HEK293 (cell line): ENCODE measurements around the gene ITPRIPL1.
A peak's percentile ranks its signal among the peaks of the same experiment; 100 is the strongest.

Experiments used
- CTCF ChIA-PET: fragments of 350-600 bp; formaldehyde crosslinking; extraction: SDS; loops from one replicate; lab custom pipeline; 2021; ENCODE audit warnings: antibody characterized with exemption; lab: Yijun Ruan, JAX
- POLR2A ChIA-PET: fragments of 300-600 bp; formaldehyde crosslinking; extraction: SDS; loops from one replicate; lab custom pipeline; 2020; ENCODE audit warnings: antibody characterized with exemption, inconsistent platforms; lab: Yijun Ruan, JAX
- H3K27ac ChIP-seq: fragments of 200-500 bp; sonication (Bioruptor generic); 2 replicates; pipeline ENCODE4 v1.5.1; 2014; ENCODE audit warnings: low read depth, low read length, control low read depth, inconsistent platforms; ENCODE audit errors: extremely low read depth
- H3K36me3 ChIP-seq, 2 experiments: fragments of 200-500 bp in 1 of 2; sonication (Bioruptor generic) in 1 of 2; 1 replicate in 1 of 2; 2 replicates in 1 of 2; pipeline ENCODE4 v1.5.1; 2014 to 2017; ENCODE audit warnings: inconsistent platforms in 2 of 2, low read length in 2 of 2; ENCODE audit not compliant: control insufficient read depth in 2 of 2, insufficient read depth in 1 of 2
- H3K4me1 ChIP-seq: fragments of 200-500 bp; sonication (Bioruptor generic); 2 replicates; pipeline ENCODE4 v1.5.1; 2014; ENCODE audit warnings: mild to moderate bottlenecking, low read length, inconsistent platforms; ENCODE audit not compliant: control insufficient read depth, insufficient read depth
- H3K4me3 ChIP-seq: 2 replicates; pipeline ENCODE4 v1.5.1; 2011; ENCODE audit warnings: low read depth, mild to moderate bottlenecking, control low read depth, low read length, moderate library complexity
- H3K9me3 ChIP-seq: fragments of 200-500 bp; sonication (Bioruptor generic); 2 replicates; pipeline ENCODE4 v1.5.1; 2014; ENCODE audit warnings: low read depth, low read length, inconsistent platforms; ENCODE audit not compliant: control insufficient read depth, insufficient read depth
- KLF10 ChIP-seq: fragments of 450-650 bp; IDR thresholded peaks from 2 replicates; pipeline ENCODE4 v1.5.1; 2018; ENCODE audit warnings: missing biosample characterization, mild to moderate bottlenecking, missing genetic modification characterization
- PATZ1 ChIP-seq: fragments of 450-650 bp; formaldehyde crosslinking; IDR thresholded peaks from 2 replicates; pipeline ENCODE4 v1.5.1; 2016; ENCODE audit warnings: missing biosample characterization, missing genetic modification characterization
- SALL2 ChIP-seq: fragments of 450-650 bp; formaldehyde crosslinking; IDR thresholded peaks from 2 replicates; pipeline ENCODE4 v1.5.0; 2017; ENCODE audit warnings: missing biosample characterization, mild to moderate bottlenecking, missing genetic modification characterization, borderline replicate concordance
- SETDB1 ChIP-seq: IDR thresholded peaks from one replicate; pipeline ENCODE4 v1.6.1; 2017; ENCODE audit warnings: mild to moderate bottlenecking, low read length, moderate library complexity, mixed read lengths; ENCODE audit not compliant: insufficient read length
- SP3 ChIP-seq: fragments of 450-650 bp; formaldehyde crosslinking; IDR thresholded peaks from 2 replicates; pipeline ENCODE4 v1.5.1; 2016; ENCODE audit warnings: missing biosample characterization, missing genetic modification characterization
- TRIM28 ChIP-seq: IDR thresholded peaks from 2 replicates; pipeline ENCODE4 v1.6.1; 2011; ENCODE audit warnings: low read length, control low read depth, borderline replicate concordance
- WT1 ChIP-seq: fragments of 450-650 bp; formaldehyde crosslinking; IDR thresholded peaks from 2 replicates; pipeline ENCODE4 v1.5.1; 2016; ENCODE audit warnings: missing biosample characterization, missing genetic modification characterization
- ZBTB11 ChIP-seq: fragments of 450-650 bp; formaldehyde crosslinking; conservative IDR thresholded peaks from 2 replicates; pipeline ENCODE4 v1.5.1; 2016; ENCODE audit warnings: low read depth, missing biosample characterization, missing genetic modification characterization
- ZNF10 ChIP-seq: fragments of 450-650 bp; formaldehyde crosslinking; IDR thresholded peaks from 2 replicates; pipeline ENCODE4 v1.5.1; 2017; ENCODE audit warnings: missing biosample characterization, missing genetic modification characterization
- ZNF146 ChIP-seq: fragments of 450-650 bp; formaldehyde crosslinking; IDR thresholded peaks from 2 replicates; pipeline ENCODE4 v1.5.1; 2016; ENCODE audit warnings: missing biosample characterization, missing genetic modification characterization
- ZNF335 ChIP-seq: fragments of 450-650 bp; formaldehyde crosslinking; conservative IDR thresholded peaks from 2 replicates; pipeline ENCODE4 v1.5.1; 2016; ENCODE audit warnings: missing biosample characterization, missing genetic modification characterization
- ZNF513 ChIP-seq: fragments of 450-650 bp; IDR thresholded peaks from 2 replicates; pipeline ENCODE4 v1.5.1; 2018; ENCODE audit warnings: missing biosample characterization, missing genetic modification characterization
- ZNF530 ChIP-seq: fragments of 450-650 bp; formaldehyde crosslinking; IDR thresholded peaks from 2 replicates; pipeline ENCODE4 v1.5.1; 2016; ENCODE audit warnings: low read depth, missing biosample characterization, missing genetic modification characterization
- ZNF610 ChIP-seq: fragments of 450-650 bp; formaldehyde crosslinking; IDR thresholded peaks from 2 replicates; pipeline ENCODE4 v1.5.1; 2016; ENCODE audit warnings: missing biosample characterization, missing genetic modification characterization, borderline replicate concordance
- ZNF677 ChIP-seq: fragments of 450-650 bp; IDR thresholded peaks from 2 replicates; pipeline ENCODE4 v1.5.0; 2018; ENCODE audit warnings: missing biosample characterization, mild to moderate bottlenecking, missing genetic modification characterization, moderate library complexity
- ZNF747 ChIP-seq: fragments of 450-650 bp; formaldehyde crosslinking; IDR thresholded peaks from 2 replicates; pipeline ENCODE4 v1.5.1; 2016; ENCODE audit warnings: missing biosample characterization, missing genetic modification characterization
- ZSCAN4 ChIP-seq: fragments of 450-650 bp; formaldehyde crosslinking; IDR thresholded peaks from 2 replicates; pipeline ENCODE4 v1.5.1; 2017; ENCODE audit warnings: missing biosample characterization, missing genetic modification characterization
- TF ChIP-seq, protein P1 (sequence below): fragments of 450-650 bp; formaldehyde crosslinking; IDR thresholded peaks from 2 replicates; pipeline ENCODE4 v1.5.1; 2016; ENCODE audit warnings: missing biosample characterization, missing genetic modification characterization
- TF ChIP-seq, protein P2 (sequence below): fragments of 450-650 bp; formaldehyde crosslinking; IDR thresholded peaks from 2 replicates; pipeline ENCODE4 v1.5.1; 2016; ENCODE audit warnings: missing biosample characterization, missing genetic modification characterization

The ITPRIPL1 gene

DNA sequence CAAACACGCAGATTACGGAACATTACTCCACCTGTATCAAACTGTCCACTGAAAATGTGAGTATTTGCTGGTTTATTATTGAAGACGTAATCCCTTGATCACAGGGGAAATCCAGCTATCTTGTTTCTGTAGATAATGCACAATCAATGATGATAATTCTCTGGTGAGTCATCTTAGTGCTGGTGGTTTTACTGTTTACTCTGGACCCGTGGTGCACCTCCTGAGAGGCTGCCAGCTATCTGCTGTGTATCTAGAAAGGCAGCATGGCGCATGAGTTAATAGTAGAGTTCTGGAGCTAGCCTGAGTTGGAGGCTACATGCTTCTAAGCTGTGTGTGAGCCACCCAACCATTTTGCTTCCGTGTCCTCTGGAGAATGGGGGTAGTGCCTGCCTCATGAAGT lies 17.0 kb downstream of the ITPRIPL1 start (continued):
- TF ChIP-seq PATZ1 (tag by site-specific recombination): 0 out of 2 replicates have a peak, but pooled peaks have one; percentile 12

DNA sequence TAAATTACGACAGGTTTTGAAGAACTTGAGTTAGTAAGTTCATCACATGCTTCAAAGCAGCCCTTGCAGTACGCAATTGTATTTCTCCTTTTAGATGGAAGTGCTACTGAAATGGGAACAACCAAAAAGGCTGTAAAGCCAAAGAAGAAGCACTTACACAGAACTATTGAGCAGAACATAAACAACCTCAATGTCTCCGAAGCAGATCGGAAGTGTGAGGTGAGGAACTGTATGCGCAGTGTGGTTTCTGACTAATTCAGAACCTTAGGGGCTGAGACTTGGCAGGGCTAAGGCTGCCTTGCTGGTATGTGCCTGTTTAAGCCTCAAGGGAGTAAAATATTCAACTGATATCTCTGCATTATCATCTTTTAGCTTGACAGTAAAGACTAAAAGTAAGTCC lies 18.9 kb downstream of the ITPRIPL1 start:
- Histone ChIP-seq H3K36me3 (peaks cover 67 to 76% of the 10 kb centered on the region in 2 experiments), H3K27ac (no peak overlapping the region), H3K4me3 (no peak overlapping the region), H3K9me3 (no peaks in the 10 kb centered on the region), H3K4me1 (peaks cover 17% of the 10 kb centered on the region)
- POLR2A ChIA-PET: interaction anchor here (1.0 kb wide), 1 partner anchor 9 kb away, joined by 4 read pairs; the partner anchor contains the start of gene NCAPH
- TF ChIP-seq ZNF747 (no peak), WT1 (tag by site-specific recombination) (no peak), ZSCAN4 (no peak), SP3 (tag by site-specific recombination) (no peak), KLF10 (no peak), ZNF677 (tag by site-specific recombination) (no peak), ZNF10 (tag by site-specific recombination) (no peak), ZNF530 (tag by site-specific recombination) (no peak), ZBTB11 (tag by site-specific recombination) (no peak), ZNF335 (no peak), ZNF513 (tag by site-specific recombination) (no peak), SALL2 (tag by site-specific recombination) (no peak), SETDB1 (no peak), ZNF146 (tag by site-specific recombination) (no peak), ZNF610 (no peak), TRIM28 (no peak)
- TF ChIP-seq, protein P1, sequence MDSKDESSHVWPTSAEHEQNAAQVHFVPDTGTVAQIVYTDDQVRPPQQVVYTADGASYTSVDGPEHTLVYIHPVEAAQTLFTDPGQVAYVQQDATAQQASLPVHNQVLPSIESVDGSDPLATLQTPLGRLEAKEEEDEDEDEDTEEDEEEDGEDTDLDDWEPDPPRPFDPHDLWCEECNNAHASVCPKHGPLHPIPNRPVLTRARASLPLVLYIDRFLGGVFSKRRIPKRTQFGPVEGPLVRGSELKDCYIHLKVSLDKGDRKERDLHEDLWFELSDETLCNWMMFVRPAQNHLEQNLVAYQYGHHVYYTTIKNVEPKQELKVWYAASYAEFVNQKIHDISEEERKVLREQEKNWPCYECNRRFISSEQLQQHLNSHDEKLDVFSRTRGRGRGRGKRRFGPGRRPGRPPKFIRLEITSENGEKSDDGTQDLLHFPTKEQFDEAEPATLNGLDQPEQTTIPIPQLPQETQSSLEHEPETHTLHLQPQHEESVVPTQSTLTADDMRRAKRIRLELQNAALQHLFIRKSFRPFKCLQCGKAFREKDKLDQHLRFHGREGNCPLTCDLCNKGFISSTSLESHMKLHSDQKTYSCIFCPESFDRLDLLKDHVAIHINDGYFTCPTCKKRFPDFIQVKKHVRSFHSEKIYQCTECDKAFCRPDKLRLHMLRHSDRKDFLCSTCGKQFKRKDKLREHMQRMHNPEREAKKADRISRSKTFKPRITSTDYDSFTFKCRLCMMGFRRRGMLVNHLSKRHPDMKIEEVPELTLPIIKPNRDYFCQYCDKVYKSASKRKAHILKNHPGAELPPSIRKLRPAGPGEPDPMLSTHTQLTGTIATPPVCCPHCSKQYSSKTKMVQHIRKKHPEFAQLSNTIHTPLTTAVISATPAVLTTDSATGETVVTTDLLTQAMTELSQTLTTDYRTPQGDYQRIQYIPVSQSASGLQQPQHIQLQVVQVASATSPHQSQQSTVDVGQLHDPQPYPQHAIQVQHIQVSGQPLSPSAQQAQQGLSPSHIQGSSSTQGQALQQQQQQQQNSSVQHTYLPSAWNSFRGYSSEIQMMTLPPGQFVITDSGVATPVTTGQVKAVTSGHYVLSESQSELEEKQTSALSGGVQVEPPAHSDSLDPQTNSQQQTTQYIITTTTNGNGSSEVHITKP (tag by site-specific recombination): no peak
- TF ChIP-seq, protein P2, sequence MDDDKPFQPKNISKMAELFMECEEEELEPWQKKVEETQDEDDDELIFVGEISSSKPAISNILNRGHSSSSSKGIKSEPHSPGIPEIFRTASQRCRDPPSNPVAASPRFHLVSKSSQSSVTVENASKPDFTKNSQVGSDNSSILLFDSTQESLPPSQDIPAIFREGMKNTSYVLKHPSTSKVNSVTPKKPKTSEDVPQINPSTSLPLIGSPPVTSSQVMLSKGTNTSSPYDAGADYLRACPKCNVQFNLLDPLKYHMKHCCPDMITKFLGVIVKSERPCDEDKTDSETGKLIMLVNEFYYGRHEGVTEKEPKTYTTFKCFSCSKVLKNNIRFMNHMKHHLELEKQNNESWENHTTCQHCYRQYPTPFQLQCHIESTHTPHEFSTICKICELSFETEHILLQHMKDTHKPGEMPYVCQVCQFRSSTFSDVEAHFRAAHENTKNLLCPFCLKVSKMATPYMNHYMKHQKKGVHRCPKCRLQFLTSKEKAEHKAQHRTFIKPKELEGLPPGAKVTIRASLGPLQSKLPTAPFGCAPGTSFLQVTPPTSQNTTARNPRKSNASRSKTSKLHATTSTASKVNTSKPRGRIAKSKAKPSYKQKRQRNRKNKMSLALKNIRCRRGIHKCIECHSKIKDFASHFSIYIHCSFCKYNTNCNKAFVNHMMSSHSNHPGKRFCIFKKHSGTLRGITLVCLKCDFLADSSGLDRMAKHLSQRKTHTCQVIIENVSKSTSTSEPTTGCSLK (tag by site-specific recombination): no peak
- CTCF ChIA-PET: interaction anchor here (0.5 to 1.6 kb wide), 2 partner anchors 63 to 169 kb away, joined by 3 read pairs; no protein-coding TSS in a partner anchor
